Neural progenitor cell (in vitro differentiated cells): ENCODE results near the gene HMGCR.

Experiments
- EZH2 ChIP-seq: fragments of 200-600 bp; sonication (generic); IDR thresholded peaks from 2 replicates; pipeline ENCODE4 v1.6.1; 2017; ENCODE audit warnings: antibody characterized with exemption, mild to moderate bottlenecking, moderate library complexity
- EZH2phosphoT487 ChIP-seq: fragments of 200-600 bp; sonication (generic); IDR thresholded peaks from 2 replicates; pipeline ENCODE4 v1.6.1; 2017; ENCODE audit warnings: antibody characterized with exemption
- TF ChIP-seq, protein P1 (sequence below): fragments of 200-600 bp; sonication (generic); IDR thresholded peaks from 2 replicates; pipeline ENCODE4 v1.5.1; 2017; ENCODE audit warnings: antibody characterized with exemption, mild to moderate bottlenecking

DNA sequence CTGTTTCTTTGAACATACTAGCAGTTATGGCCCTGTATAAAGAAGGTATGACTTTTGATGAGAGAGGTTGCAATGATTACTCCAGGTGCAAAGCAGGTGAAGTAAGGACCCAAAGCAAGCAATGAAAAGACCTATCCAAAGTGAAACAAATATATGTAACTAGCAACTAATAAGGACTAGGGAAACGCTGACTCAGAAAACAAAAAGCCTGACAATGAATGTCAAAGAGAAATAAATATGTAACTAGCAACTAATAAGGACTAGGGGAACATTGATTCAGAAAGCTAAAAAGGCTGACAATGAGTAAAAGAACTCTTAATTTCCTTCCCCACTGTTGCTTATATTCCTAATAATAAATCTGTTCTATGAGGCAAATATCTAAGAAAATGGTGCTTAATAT, 43.1 kb downstream of the HMGCR start:
- TF ChIP-seq, protein P1, sequence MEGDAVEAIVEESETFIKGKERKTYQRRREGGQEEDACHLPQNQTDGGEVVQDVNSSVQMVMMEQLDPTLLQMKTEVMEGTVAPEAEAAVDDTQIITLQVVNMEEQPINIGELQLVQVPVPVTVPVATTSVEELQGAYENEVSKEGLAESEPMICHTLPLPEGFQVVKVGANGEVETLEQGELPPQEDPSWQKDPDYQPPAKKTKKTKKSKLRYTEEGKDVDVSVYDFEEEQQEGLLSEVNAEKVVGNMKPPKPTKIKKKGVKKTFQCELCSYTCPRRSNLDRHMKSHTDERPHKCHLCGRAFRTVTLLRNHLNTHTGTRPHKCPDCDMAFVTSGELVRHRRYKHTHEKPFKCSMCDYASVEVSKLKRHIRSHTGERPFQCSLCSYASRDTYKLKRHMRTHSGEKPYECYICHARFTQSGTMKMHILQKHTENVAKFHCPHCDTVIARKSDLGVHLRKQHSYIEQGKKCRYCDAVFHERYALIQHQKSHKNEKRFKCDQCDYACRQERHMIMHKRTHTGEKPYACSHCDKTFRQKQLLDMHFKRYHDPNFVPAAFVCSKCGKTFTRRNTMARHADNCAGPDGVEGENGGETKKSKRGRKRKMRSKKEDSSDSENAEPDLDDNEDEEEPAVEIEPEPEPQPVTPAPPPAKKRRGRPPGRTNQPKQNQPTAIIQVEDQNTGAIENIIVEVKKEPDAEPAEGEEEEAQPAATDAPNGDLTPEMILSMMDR, result no peak
- no peak for TF ChIP-seq EZH2
- TF ChIP-seq EZH2phosphoT487, result no peak
